K562 (cell line): Measurements from ENCODE around the gene PLCD1. TPM values are rescaled to one million over a fixed set of nuclear protein-coding genes. Genes with fewer than 3 reads are reported as not detected.

ENCODE experiments used
- BCLAF1 ChIP-seq, 2 experiments: fragments of 450-650 bp in 1 of 2; IDR thresholded peaks; 2 replicates each; pipeline ENCODE4 v1.6.1; 2011 to 2017; ENCODE audit warnings: low read depth in 2 of 2, antibody characterized with exemption in 1 of 2, borderline replicate concordance in 1 of 2, low read length in 1 of 2, mild to moderate bottlenecking in 1 of 2, mixed read lengths in 1 of 2; ENCODE audit not compliant: control insufficient read depth in 1 of 2
- CBX3 ChIP-seq, 2 experiments: IDR thresholded peaks; 1 replicate in 1 of 2; 2 replicates in 1 of 2; pipeline ENCODE4 v1.6.1; 2012; ENCODE audit warnings: inconsistent platforms in 2 of 2, low read length in 2 of 2, borderline replicate concordance in 1 of 2, control low read depth in 1 of 2
- ILF3 ChIP-seq: fragments of 450-650 bp; IDR thresholded peaks from 2 replicates; pipeline ENCODE4 v1.6.1; 2018; ENCODE audit warnings: antibody characterized with exemption, mild to moderate bottlenecking, moderate library complexity, borderline replicate concordance
- MAFK ChIP-seq: IDR thresholded peaks from 2 replicates; pipeline ENCODE4 v1.6.1; 2011; ENCODE audit warnings: low read length, improper control_type of control experiment
- NCOA4 ChIP-seq: fragments of 450-650 bp; IDR thresholded peaks from 2 replicates; pipeline ENCODE4 v1.6.1; 2018; ENCODE audit warnings: mild to moderate bottlenecking; ENCODE audit not compliant: partially characterized antibody
- NCOA6 ChIP-seq: fragments of 450-650 bp; IDR thresholded peaks from 2 replicates; pipeline ENCODE4 v1.6.1; 2017; ENCODE audit warnings: mild to moderate bottlenecking
- RERE ChIP-seq: sonication (generic); formaldehyde crosslinking; IDR thresholded peaks from 2 replicates; pipeline ENCODE4 v1.8.0; 2023; ENCODE audit warnings: missing genetic modification reagents, mild to moderate bottlenecking, borderline replicate concordance
- SMAD1 ChIP-seq: fragments of 150-350 bp; IDR thresholded peaks from 2 replicates; pipeline ENCODE4 v1.6.1; 2014; ENCODE audit warnings: low read length, low read depth; ENCODE audit not compliant: partially characterized antibody
- TFAP4 ChIP-seq: sonication (generic); formaldehyde crosslinking; IDR thresholded peaks from 2 replicates; pipeline ENCODE4 v1.8.0; 2022; ENCODE audit warnings: missing genetic modification reagents, mild to moderate bottlenecking, moderate library complexity, borderline replicate concordance
- USF2 ChIP-seq: sonication (generic); formaldehyde crosslinking; IDR thresholded peaks from 2 replicates; pipeline ENCODE4 v1.5.0; 2020; ENCODE audit warnings: missing genetic modification reagents
- ZEB2 ChIP-seq: fragments of 450-650 bp; IDR thresholded peaks from 2 replicates; pipeline ENCODE4 v1.6.1; 2016
- ZNF584 ChIP-seq: fragments of 200-800 bp; sonication (Bioruptor generic); IDR thresholded peaks from 2 replicates; pipeline ENCODE4 v1.6.1; 2016; ENCODE audit warnings: low read depth, mild to moderate bottlenecking, missing genetic modification characterization, missing compliant biosample characterization
- polyA plus RNA-seq, 8 experiments: library from polyadenylated mRNA; depleted of rRNA in 4 of 8; stranded (reverse) in 5 of 8; unstranded in 3 of 8; fragments of >200 nt; fragmentation: Nextera tagmentation in 2 of 8; fragmentation: Illumina TruSeq in 1 of 8; extraction: Ambion mirVana in 2 of 8; extraction: Trizol in 1 of 8; gene quantifications; 2 replicates each; pipeline versions ENCODE4 v1.2.1 to v1.2.3, GENCODE V29; 2011 to 2014; ENCODE audit warnings: inconsistent platforms in 1 of 8, missing spikeins in 1 of 8
- total RNA-seq, 7 experiments: library from RNA; depleted of rRNA in 6 of 7; stranded (reverse); fragments of >200 nt in 6 of 7; fragmentation: Illumina TruSeq in 2 of 7; extraction: Trizol in 2 of 7; gene quantifications; 2 replicates each; pipeline versions ENCODE4 v1.2.1 to v1.2.3, GENCODE V29; 2011 to 2021; ENCODE audit warnings: low replicate concordance in 1 of 7
- TF ChIP-seq, protein P1 (sequence below): sonication (generic); formaldehyde crosslinking; IDR thresholded peaks from 2 replicates; pipeline ENCODE4 v1.8.0; 2022; ENCODE audit warnings: mild to moderate bottlenecking, missing genetic modification reagents, borderline replicate concordance
- TF ChIP-seq, protein P2 (sequence below): fragments of 250-450 bp; sonication (Bioruptor Pico); IDR thresholded peaks from 2 replicates; pipeline ENCODE4 v1.9.0; 2021; ENCODE audit warnings: mild to moderate bottlenecking

PLCD1 gene
- total and polyA plus RNA-seq, 9 of the 15 experiments (the other 6 are each of a cell fraction or from before 2014, with no cell fraction given) = 5.4 to 209 (median 116) TPM

GRCh38 chr3:38003371-38003816, 26.0 kb downstream of the PLCD1 start (continued):
- no peak for TF ChIP-seq RERE (CRISPR knock-in tag)
- no peak for TF ChIP-seq MAFK
- TF ChIP-seq, protein P1, sequence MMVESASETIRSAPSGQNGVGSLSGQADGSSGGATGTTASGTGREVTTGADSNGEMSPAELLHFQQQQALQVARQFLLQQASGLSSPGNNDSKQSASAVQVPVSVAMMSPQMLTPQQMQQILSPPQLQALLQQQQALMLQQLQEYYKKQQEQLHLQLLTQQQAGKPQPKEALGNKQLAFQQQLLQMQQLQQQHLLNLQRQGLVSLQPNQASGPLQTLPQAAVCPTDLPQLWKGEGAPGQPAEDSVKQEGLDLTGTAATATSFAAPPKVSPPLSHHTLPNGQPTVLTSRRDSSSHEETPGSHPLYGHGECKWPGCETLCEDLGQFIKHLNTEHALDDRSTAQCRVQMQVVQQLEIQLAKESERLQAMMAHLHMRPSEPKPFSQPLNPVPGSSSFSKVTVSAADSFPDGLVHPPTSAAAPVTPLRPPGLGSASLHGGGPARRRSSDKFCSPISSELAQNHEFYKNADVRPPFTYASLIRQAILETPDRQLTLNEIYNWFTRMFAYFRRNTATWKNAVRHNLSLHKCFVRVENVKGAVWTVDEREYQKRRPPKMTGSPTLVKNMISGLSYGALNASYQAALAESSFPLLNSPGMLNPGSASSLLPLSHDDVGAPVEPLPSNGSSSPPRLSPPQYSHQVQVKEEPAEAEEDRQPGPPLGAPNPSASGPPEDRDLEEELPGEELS (CRISPR knock-in tag) = no peak
- no peak for TF ChIP-seq ZEB2
- no peak for TF ChIP-seq ZNF584 (CRISPR knock-in tag)
- TF ChIP-seq, protein P2, sequence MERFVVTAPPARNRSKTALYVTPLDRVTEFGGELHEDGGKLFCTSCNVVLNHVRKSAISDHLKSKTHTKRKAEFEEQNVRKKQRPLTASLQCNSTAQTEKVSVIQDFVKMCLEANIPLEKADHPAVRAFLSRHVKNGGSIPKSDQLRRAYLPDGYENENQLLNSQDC (CRISPR knock-in tag) = no peak
- no peak for TF ChIP-seq USF2 (CRISPR knock-in tag)
- TF ChIP-seq NCOA4 = no peak
- no peak for TF ChIP-seq TFAP4 (CRISPR knock-in tag)
- no peak for TF ChIP-seq CBX3 (IDR thresholded peaks at IDR 0.05; ENCODE audit: borderline replicate concordance in 1 of 2, low read length in 2 of 2)
- TF ChIP-seq NCOA6 = no peak
- TF ChIP-seq BCLAF1 (IDR thresholded peaks at IDR 0.05; ENCODE audit: borderline replicate concordance in 1 of 2, control insufficient read depth in 1 of 2, low read depth in 2 of 2, low read length in 1 of 2) = no peak
- TF ChIP-seq SMAD1 = no peak
- TF ChIP-seq ILF3 = no peak
